Adrenal gland (tissue), 5 donors: ENCODE measurements around the gene OLFM4.

ENCODE experiments used
- POLR2A ChIP-seq, 2 donors: fragments of 450-650 bp; IDR thresholded peaks; one replicate each; pipeline ENCODE4 v1.6.1; 2017; ENCODE audit warnings: antibody characterized with exemption in 2 of 2, mild to moderate bottlenecking in 2 of 2, moderate library complexity in 1 of 2
- TF ChIP-seq, protein P1 (sequence below), 6 experiments: fragments of 450-650 bp in 4 of 6; fragments of 200-600 bp in 2 of 6; sonication (generic) in 1 of 6; IDR thresholded peaks; 1 replicate in 5 of 6; 2 replicates in 1 of 6; pipeline versions ENCODE4 v1.5.1 to v1.8.0; 2016 to 2021; ENCODE audit warnings: antibody characterized with exemption in 6 of 6, mild to moderate bottlenecking in 2 of 6, moderate library complexity in 1 of 6
- donor health status: DM: no; HTN: no; CAD: no.

DNA sequence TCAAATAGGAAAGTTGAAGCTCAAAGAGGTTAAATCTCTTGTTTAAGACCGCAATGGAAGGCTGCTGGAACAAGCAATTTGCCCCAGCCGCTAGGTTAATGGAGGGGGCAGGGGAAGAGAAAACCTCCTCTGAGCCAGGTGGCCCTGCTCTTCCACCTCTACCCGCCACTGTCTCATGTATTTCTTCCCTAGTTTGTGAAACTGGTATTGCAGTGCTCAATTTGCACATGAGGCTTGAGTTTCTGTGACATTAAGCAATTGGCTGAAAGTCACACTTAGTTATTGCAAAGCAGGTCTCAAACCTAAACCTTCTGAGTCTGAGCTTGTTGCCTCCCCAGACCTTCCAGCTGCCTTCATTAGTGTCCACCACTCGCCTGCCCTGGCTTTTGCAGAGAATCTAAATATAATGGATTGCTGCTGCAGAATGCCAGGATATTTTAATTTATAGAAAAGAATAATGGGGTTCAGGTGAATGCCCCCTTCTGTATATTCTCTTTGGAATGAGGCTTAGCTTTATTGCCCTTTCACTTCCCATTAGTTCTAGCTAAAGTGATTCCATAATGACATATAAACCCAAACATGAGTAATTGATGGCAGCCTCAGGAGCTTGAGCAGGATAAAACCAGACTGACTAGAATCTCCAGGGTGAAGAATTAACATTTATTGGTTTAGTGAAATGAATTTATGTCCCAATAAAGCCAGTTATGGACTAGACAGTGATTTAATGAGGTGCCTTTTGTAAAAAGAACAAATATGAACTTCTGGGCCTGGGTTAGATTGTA is 27.0 kb upstream of the OLFM4 start:
- TF ChIP-seq, protein P1, sequence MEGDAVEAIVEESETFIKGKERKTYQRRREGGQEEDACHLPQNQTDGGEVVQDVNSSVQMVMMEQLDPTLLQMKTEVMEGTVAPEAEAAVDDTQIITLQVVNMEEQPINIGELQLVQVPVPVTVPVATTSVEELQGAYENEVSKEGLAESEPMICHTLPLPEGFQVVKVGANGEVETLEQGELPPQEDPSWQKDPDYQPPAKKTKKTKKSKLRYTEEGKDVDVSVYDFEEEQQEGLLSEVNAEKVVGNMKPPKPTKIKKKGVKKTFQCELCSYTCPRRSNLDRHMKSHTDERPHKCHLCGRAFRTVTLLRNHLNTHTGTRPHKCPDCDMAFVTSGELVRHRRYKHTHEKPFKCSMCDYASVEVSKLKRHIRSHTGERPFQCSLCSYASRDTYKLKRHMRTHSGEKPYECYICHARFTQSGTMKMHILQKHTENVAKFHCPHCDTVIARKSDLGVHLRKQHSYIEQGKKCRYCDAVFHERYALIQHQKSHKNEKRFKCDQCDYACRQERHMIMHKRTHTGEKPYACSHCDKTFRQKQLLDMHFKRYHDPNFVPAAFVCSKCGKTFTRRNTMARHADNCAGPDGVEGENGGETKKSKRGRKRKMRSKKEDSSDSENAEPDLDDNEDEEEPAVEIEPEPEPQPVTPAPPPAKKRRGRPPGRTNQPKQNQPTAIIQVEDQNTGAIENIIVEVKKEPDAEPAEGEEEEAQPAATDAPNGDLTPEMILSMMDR (IDR thresholded peaks at IDR 0.05): no peak
- TF ChIP-seq POLR2A (IDR thresholded peaks at IDR 0.05): no peak
